Activated CD8-positive, alpha-beta T cell treated with anti-CD3 and anti-CD28 coated beads for 36 hours (primary cell): ENCODE data around the gene URB1. TPM values are rescaled to one million over a fixed set of nuclear protein-coding genes. Genes with fewer than 3 reads are reported as not detected.
"Not testable (repeated sequence)": the region's sequence is repeated elsewhere in the genome, so short reads cannot be mapped to it uniquely, and the experiment has no call there.

ENCODE experiments used
- ATAC-seq: fragments of 200-7000 bp; cut with Tn5 transposase; one replicate; pipeline ENCODE4 v1.10.0; 2021; ENCODE audit warnings: mild to moderate bottlenecking, moderate library complexity
- CTCF ChIA-PET: fragments of 350-600 bp; sonication (Branson Sonifier 250); formaldehyde crosslinking; loops from one replicate; lab custom pipeline; 2021; ENCODE audit warnings: antibody characterized with exemption; lab: Charles Lee
- POLR2A ChIA-PET: fragments of 350-600 bp; sonication (Branson Sonifier 250); formaldehyde crosslinking; loops from one replicate; lab custom pipeline; 2021; ENCODE audit warnings: antibody characterized with exemption; lab: Charles Lee
- DNase-seq: peaks from one replicate; pipeline ENCODE4 v3.0.0-alpha.2; 2020
- H3K27ac Mint-ChIP-seq: one replicate; pipeline ENCODE4 v1.8.0; 2021; ENCODE audit warnings: mild to moderate bottlenecking, mixed read lengths
- H3K27me3 Mint-ChIP-seq: one replicate; pipeline ENCODE4 v1.8.0; 2021; ENCODE audit warnings: mixed read lengths
- H3K36me3 Mint-ChIP-seq: one replicate; pipeline ENCODE4 v1.8.0; 2021; ENCODE audit warnings: low read depth, mixed read lengths
- H3K4me1 Mint-ChIP-seq: one replicate; pipeline ENCODE4 v1.8.0; 2021; ENCODE audit warnings: low read depth, mixed read lengths
- H3K4me3 Mint-ChIP-seq: one replicate; pipeline ENCODE4 v1.8.0; 2021; ENCODE audit warnings: mild to moderate bottlenecking, moderate library complexity, mixed read lengths
- H3K9me3 Mint-ChIP-seq: one replicate; pipeline ENCODE4 v1.8.0; 2021; ENCODE audit warnings: mixed read lengths
- intact Hi-C: fragments of 100-400 bp; cut with micrococcal nuclease; formaldehyde crosslinking; loops from one replicate; pipeline ENCODE4 v1.10.0; 2022
- total RNA-seq, 2 experiments: library from RNA; stranded (reverse); gene quantifications; one replicate each; pipeline ENCODE4 v1.2.3, GENCODE V29; 2021
- TF ChIP-seq, protein P1 (sequence below): fragments of 200-600 bp; IDR thresholded peaks from one replicate; pipeline ENCODE4 v1.8.0; 2022; ENCODE audit warnings: antibody characterized with exemption, mild to moderate bottlenecking

Gene URB1, protein sequence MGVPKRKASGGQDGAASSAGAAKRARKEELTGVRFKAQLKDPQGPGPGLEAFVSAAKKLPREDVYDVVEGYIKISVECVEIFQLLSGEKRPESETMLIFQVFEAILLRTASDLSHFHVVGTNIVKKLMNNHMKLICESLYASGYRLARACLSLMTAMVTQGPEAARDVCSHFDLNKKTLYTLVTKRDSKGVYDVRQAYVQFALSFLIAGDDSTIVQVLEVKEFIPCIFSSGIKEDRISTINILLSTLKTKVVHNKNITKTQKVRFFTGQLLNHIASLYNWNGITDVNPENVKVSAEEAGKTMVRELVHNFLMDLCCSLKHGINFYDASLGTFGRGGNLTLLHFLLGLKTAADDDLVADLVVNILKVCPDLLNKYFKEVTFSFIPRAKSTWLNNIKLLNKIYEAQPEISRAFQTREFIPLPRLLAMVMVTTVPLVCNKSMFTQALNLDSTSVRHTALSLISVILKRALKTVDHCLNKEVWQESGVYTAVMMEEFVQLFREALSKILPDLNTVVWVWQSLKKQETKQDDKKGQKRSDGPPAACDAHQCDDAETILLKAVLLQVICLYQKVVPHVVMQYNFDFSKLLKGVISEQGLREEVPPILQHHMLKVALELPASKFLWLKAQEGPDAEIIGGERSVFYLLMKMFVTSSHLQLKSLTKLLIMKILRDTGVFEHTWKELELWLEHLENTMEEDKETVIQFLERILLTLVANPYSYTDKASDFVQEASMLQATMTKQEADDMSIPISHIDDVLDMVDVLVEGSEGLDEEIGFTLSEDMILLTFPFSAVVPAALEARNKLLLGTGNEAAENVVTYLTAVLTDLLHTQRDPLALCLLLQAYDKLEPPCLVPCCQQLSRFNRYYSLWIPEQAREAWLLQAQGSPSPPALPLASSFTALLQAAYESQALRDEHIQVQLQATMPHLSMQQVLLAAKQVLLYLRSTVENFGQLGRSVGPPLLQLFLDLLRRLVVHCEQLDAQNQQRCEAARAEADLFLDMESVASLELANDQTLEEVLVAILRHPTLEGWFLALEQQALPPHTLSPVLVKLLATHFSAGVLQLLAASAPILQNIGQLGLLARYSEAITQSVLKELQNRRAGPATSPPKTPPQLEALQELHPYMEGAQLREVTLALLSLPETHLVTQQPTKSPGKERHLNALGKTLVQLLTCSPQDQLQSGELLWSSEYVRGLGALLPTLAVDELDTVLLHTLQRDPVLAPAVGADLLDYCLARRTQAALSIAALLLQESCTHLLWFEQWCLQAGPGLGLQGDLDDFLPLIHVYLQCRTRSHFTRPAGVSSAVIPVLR (N-terminal part only)
- 10 to 100 TPM; 30.9 to 31.8 TPM for total RNA-seq

DNA sequence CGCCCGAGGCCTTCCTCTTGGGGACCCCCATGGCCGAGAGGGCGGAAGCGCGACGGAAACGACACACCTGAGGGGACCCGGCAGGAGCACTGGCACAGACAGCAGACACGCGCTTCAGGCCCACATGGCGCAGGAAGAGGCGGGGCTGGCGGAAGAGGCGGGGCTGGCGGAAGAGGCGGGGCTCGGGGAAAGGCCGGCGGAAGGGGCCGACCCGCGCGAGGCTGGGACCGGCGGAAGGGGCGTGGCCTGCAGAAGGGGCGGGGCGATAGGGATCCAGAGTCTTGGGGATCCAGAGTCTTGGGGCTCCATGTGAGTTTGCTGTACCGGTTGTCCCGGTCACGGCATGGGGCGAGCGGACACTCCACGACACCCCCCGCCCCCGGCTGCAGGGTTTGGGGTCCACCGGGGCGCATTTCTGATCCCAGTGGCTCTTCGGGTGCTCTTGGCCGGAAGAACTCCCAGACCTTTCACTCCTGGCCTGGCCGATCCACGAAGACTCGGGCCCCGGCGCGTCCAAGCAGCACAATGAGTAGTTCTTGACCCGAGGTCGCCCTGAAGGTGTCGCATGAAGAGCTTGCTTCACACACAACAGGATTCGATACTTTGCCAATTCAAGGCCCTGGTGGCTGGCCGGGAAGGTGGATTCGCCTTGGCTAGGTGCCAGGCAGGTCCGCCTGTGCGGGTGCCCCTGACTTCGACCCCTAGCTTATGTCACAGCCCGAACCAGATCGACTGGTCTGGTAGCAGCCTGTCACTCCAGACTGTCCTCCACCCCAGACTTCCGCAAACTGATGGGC is at the start of gene URB1:
TSS of gene URB1 (minus strand) at position 133 of the 797 bp plus-strand sequence. CDS start at position 31, 102 bp downstream.
- H3K4me3 Mint-ChIP-seq = peak within 1 kb of the TSS; percentile 86
- TF ChIP-seq, protein P1, sequence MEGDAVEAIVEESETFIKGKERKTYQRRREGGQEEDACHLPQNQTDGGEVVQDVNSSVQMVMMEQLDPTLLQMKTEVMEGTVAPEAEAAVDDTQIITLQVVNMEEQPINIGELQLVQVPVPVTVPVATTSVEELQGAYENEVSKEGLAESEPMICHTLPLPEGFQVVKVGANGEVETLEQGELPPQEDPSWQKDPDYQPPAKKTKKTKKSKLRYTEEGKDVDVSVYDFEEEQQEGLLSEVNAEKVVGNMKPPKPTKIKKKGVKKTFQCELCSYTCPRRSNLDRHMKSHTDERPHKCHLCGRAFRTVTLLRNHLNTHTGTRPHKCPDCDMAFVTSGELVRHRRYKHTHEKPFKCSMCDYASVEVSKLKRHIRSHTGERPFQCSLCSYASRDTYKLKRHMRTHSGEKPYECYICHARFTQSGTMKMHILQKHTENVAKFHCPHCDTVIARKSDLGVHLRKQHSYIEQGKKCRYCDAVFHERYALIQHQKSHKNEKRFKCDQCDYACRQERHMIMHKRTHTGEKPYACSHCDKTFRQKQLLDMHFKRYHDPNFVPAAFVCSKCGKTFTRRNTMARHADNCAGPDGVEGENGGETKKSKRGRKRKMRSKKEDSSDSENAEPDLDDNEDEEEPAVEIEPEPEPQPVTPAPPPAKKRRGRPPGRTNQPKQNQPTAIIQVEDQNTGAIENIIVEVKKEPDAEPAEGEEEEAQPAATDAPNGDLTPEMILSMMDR = no peak
- intact Hi-C loops = no loop called here
- H3K4me1 Mint-ChIP-seq = peaks cover 44% of the 10 kb centered on the region
- peak; percentile 93 for DNase-seq
- H3K36me3 Mint-ChIP-seq = peaks cover 29% of the 10 kb centered on the region
- ChIA-PET CTCF (interaction anchor here (1.1 to 4.0 kb wide), 6 partner anchors 10 to 219 kb away, joined by 3 to 26 read pairs (median 6); partner anchors contain the start of gene CFAP298), POLR2A (interaction anchor here (0.5 to 2.0 kb wide), 7 partner anchors 9 to 219 kb away, joined by 3 to 9 read pairs (median 5); partner anchors contain the start of gene CFAP298)
- no peaks in the 10 kb centered on the region for H3K9me3 Mint-ChIP-seq
- ATAC-seq = peak; percentile 99
- H3K27ac Mint-ChIP-seq = peak within 1 kb of the TSS; percentile 83
- peaks cover 3% of the 10 kb centered on the region for H3K27me3 Mint-ChIP-seq

DNA sequence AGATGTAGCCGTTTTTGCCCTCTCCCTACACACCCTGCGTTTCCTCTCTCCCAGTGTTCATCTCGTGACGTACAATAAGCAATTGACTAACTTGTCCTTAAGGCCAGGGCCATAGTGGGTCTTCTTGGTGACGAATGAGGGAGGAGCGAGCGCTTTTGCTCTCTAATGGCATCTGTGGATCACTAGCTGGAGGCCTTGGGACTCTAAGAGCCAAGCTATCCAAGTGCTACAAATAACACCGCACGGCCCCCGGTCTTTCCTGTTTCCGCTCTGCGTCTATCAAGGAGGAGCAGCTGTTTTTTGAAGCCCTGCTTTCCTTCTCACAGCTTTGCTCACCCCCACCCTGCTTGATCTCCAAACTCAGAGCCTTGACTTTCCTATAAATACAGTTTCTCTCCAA is 44.9 kb upstream of the URB1 start:
- intact Hi-C loops = no loop called here
- Mint-ChIP-seq H3K36me3 (peaks cover 16% of the 10 kb centered on the region), H3K9me3 (peaks cover 3% of the 10 kb centered on the region), H3K4me3 (no peak overlapping the region), H3K27me3 (no peaks in the 10 kb centered on the region), H3K4me1 (peaks cover 9% of the 10 kb centered on the region), H3K27ac (no peak overlapping the region)
- ChIA-PET CTCF (interaction anchor here (2.0 kb wide), 1 partner anchor 163 kb away, joined by 4 read pairs; no protein-coding TSS in a partner anchor), POLR2A (no interaction called here)
- TF ChIP-seq, protein P1 = no peak
- no peak for DNase-seq
- no peak for ATAC-seq

- intact Hi-C loops, CTCF ChIA-PET, DNase-seq, H3K36me3 Mint-ChIP-seq, H3K4me3 Mint-ChIP-seq, H3K27ac Mint-ChIP-seq, H3K9me3 Mint-ChIP-seq, H3K27me3 Mint-ChIP-seq, POLR2A ChIA-PET, ATAC-seq: not testable (repeated sequence)
- H3K4me1 Mint-ChIP-seq = peaks cover 14% of the 10 kb centered on the region
Observed at GRCh38 chr21:32432982-32433660, 40.3 kb upstream of the URB1 start.

DNA sequence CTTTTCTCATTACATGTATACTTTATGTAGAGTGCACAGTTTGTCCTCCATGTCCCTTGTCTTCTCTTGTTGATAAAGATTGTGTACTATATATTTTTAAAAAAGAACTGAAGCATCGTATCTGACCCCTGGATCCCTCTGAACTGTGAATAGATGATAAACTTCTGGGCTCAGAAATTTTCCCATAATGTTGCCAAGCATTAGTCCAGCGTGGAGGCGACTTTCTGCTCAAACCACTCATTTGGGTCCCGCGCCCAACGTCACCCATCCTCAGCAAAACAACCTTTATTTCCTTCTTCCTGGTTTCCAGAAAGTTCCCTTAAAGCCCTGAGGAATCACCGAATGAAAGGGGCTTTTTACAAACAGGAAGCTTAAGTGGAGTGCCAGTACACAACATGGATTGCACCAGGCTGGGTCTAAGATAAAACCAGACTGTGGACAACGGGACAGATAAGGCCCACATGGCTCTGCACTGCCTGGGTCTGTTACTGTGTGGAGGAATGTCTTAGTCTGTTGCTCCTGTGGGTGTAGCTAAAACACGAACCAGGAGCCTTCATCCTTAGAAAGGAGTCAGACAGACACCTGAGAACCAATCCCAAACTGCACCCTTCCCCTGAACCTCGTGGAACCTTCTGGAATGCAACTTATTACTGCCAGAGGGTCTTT is 35.3 kb upstream of the URB1 start:
- CTCF ChIA-PET = interaction anchor here (0.6 to 0.9 kb wide), 2 partner anchors 141 to 475 kb away, joined by 3 to 4 read pairs; no protein-coding TSS in a partner anchor
- H3K27ac Mint-ChIP-seq = no peak overlapping the region

More for the DNA sequence above, 35.3 kb upstream of the URB1 start:
- POLR2A ChIA-PET = no interaction called here
- ATAC-seq (no peak), DNase-seq (no peak)
- Mint-ChIP-seq H3K4me3 (no peak overlapping the region), H3K27me3 (no peaks in the 10 kb centered on the region), H3K4me1 (peaks cover 7% of the 10 kb centered on the region), H3K36me3 (peaks cover 7% of the 10 kb centered on the region), H3K9me3 (peaks cover 4% of the 10 kb centered on the region)
- TF ChIP-seq, protein P1 = no peak
- intact Hi-C loops = no loop called here
